HG02678 (cell line): ENCODE measurements around the gene SFXN3.

Experiments used
- ATAC-seq: cut with Tn5 transposase; IDR thresholded peaks from one replicate; pipeline ENCODE4 v1.9.1; 2021; ENCODE audit warnings: mild to moderate bottlenecking, moderate library complexity; ENCODE audit not compliant: unreplicated experiment

Gene SFXN3

GRCh38 chr10:101054876-101055275 lies 23.8 kb downstream of the SFXN3 start:
- ATAC-seq, result no peak

GRCh38 chr10:101055411-101055810 lies 24.4 kb downstream of the SFXN3 start:
- ATAC-seq, result no peak

- ATAC-seq, result no peak
Measured at GRCh38 chr10:101056365-101057151, 25.5 kb downstream of the SFXN3 start.

- ATAC-seq, result peak; percentile 39
Measured at GRCh38 chr10:101060036-101060950, 29.3 kb downstream of the SFXN3 start.

- ATAC-seq, result peak; percentile 57
Measured at GRCh38 chr10:101060951-101061623, 30.1 kb downstream of the SFXN3 start.

- ATAC-seq, result peak; percentile 1
Measured at GRCh38 chr10:101061624-101062231, 30.7 kb downstream of the SFXN3 start, which contains the start of gene KAZALD1. KAZALD1 (plus strand) TSS chr10:101061989; CDS start chr10:101062593, 604 bp downstream.

GRCh38 chr10:101062232-101063049 lies 31.4 kb downstream of the SFXN3 start:
- peak; percentile 29 for ATAC-seq

GRCh38 chr10:101063050-101063525 lies 32.1 kb downstream of the SFXN3 start:
- ATAC-seq, result no peak

GRCh38 chr10:101063548-101064414 lies 32.7 kb downstream of the SFXN3 start:
- ATAC-seq, result no peak

GRCh38 chr10:101064415-101065030 lies 33.5 kb downstream of the SFXN3 start:
- no peak for ATAC-seq

- no peak for ATAC-seq
Measured at GRCh38 chr10:101065481-101066145, 34.6 kb downstream of the SFXN3 start.

GRCh38 chr10:101066146-101066895 lies 35.3 kb downstream of the SFXN3 start:
- ATAC-seq, result peak; percentile 35

- ATAC-seq, result no peak
Measured at GRCh38 chr10:101066896-101067355, 35.9 kb downstream of the SFXN3 start.

- ATAC-seq, result peak; percentile 45
Measured at GRCh38 chr10:101067356-101068083, 36.5 kb downstream of the SFXN3 start.

GRCh38 chr10:101069441-101069840 lies 38.4 kb downstream of the SFXN3 start:
- no peak for ATAC-seq

- no peak for ATAC-seq
Measured at GRCh38 chr10:101070098-101070497, 39.1 kb downstream of the SFXN3 start.
